Mesothelial cell of epicardium (in vitro differentiated cells): ENCODE measurements around the gene APCDD1. TPM values are rescaled to one million over a fixed set of nuclear protein-coding genes. Genes with fewer than 3 reads are reported as not detected.
"Not testable (repeated sequence)": the region's sequence is repeated elsewhere in the genome, so short reads cannot be mapped to it uniquely, and the experiment has no call there.

ENCODE experiments used
- DNase-seq, 2 experiments: peaks; one replicate each; pipeline ENCODE4 v3.0.0; 2021; ENCODE audit warnings: low spot score in 2 of 2; ENCODE audit not compliant: unreplicated experiment in 2 of 2
- H3K27ac Mint-ChIP-seq: 2 replicates; pipeline ENCODE4 v1.8.0; 2021; ENCODE audit warnings: mixed read lengths
- H3K27me3 Mint-ChIP-seq: 2 replicates; pipeline ENCODE4 v1.8.0; 2021; ENCODE audit warnings: low read depth, mixed read lengths
- H3K36me3 Mint-ChIP-seq: 2 replicates; pipeline ENCODE4 v1.8.0; 2021; ENCODE audit warnings: mixed read lengths
- H3K4me1 Mint-ChIP-seq: 2 replicates; pipeline ENCODE4 v1.8.0; 2021; ENCODE audit warnings: mixed read lengths
- H3K4me3 Mint-ChIP-seq: 2 replicates; pipeline ENCODE4 v1.8.0; 2021; ENCODE audit warnings: mild to moderate bottlenecking, moderate library complexity, mixed read lengths
- H3K9me3 Mint-ChIP-seq: 2 replicates; pipeline ENCODE4 v1.8.0; 2021; ENCODE audit warnings: mixed read lengths
- CTCF ChIP-seq: fragments of 200-600 bp; sonication (generic); IDR thresholded peaks from one replicate; pipeline ENCODE4 v1.5.0; 2021; ENCODE audit warnings: antibody characterized with exemption; ENCODE audit not compliant: unreplicated experiment
- total RNA-seq: library from RNA; stranded (reverse); gene quantifications from 3 replicates; pipeline ENCODE4 v1.2.1, GENCODE V29; 2021

Gene APCDD1
- total RNA-seq, 1 donor from 2014 or later = 104 TPM

- no peak for TF ChIP-seq CTCF
- Mint-ChIP-seq H3K9me3 (no peaks in the 10 kb centered on the region), H3K4me1 (peaks cover 59% of the 10 kb centered on the region), H3K27ac (no peak overlapping the region), H3K4me3 (no peak overlapping the region), H3K36me3 (peaks cover 17% of the 10 kb centered on the region), H3K27me3 (no peaks in the 10 kb centered on the region)
- no peak for DNase-seq
Measured at GRCh38 chr18:10463741-10464140, 9.3 kb downstream of the APCDD1 start.

GRCh38 chr18:10464161-10464648 lies 9.8 kb downstream of the APCDD1 start:
- Mint-ChIP-seq H3K27ac (peak overlapping the region; percentile 23), H3K4me1 (peaks cover 55% of the 10 kb centered on the region), H3K36me3 (peaks cover 17% of the 10 kb centered on the region)
- H3K9me3 Mint-ChIP-seq, H3K27me3 Mint-ChIP-seq, DNase-seq, H3K4me3 Mint-ChIP-seq: not testable (repeated sequence)

GRCh38 chr18:10465174-10465939 lies 10.9 kb downstream of the APCDD1 start:
- no peak overlapping the region for H3K27ac Mint-ChIP-seq
- peaks cover 46% of the 10 kb centered on the region for H3K4me1 Mint-ChIP-seq
- no peak for DNase-seq
- no peak for TF ChIP-seq CTCF
- H3K27me3 Mint-ChIP-seq = no peaks in the 10 kb centered on the region
- no peaks in the 10 kb centered on the region for H3K9me3 Mint-ChIP-seq
- H3K4me3 Mint-ChIP-seq = no peak overlapping the region
- H3K36me3 Mint-ChIP-seq = peaks cover 25% of the 10 kb centered on the region

GRCh38 chr18:10470429-10470828 lies 16.0 kb downstream of the APCDD1 start:
- H3K36me3 Mint-ChIP-seq = peaks cover 37% of the 10 kb centered on the region
- H3K27ac Mint-ChIP-seq = no peak overlapping the region
- no peaks in the 10 kb centered on the region for H3K27me3 Mint-ChIP-seq
- H3K4me1 Mint-ChIP-seq = peaks cover 20% of the 10 kb centered on the region
- no peak for TF ChIP-seq CTCF
- no peak overlapping the region for H3K4me3 Mint-ChIP-seq
- no peak for DNase-seq
- no peaks in the 10 kb centered on the region for H3K9me3 Mint-ChIP-seq

GRCh38 chr18:10471574-10471973 lies 17.1 kb downstream of the APCDD1 start:
- H3K36me3 Mint-ChIP-seq = peaks cover 37% of the 10 kb centered on the region
- no peak overlapping the region for H3K4me3 Mint-ChIP-seq
- TF ChIP-seq CTCF = no peak
- H3K9me3 Mint-ChIP-seq = no peaks in the 10 kb centered on the region
- no peaks in the 10 kb centered on the region for H3K27me3 Mint-ChIP-seq
- DNase-seq = no peak
- peaks cover 22% of the 10 kb centered on the region for H3K4me1 Mint-ChIP-seq
- H3K27ac Mint-ChIP-seq = no peak overlapping the region

GRCh38 chr18:10473132-10473531 lies 18.7 kb downstream of the APCDD1 start:
- no peaks in the 10 kb centered on the region for H3K27me3 Mint-ChIP-seq
- H3K4me1 Mint-ChIP-seq = peaks cover 28% of the 10 kb centered on the region
- H3K36me3 Mint-ChIP-seq = peaks cover 41% of the 10 kb centered on the region
- H3K9me3 Mint-ChIP-seq = no peaks in the 10 kb centered on the region
- no peak for TF ChIP-seq CTCF
- H3K4me3 Mint-ChIP-seq = no peak overlapping the region
- H3K27ac Mint-ChIP-seq = no peak overlapping the region
- DNase-seq = no peak
